Activated T-cell treated with anti-CD3 and anti-CD28 coated beads, Interleukin-2, amount 50 U/mL, for 4 hours (primary cell): ENCODE measurements around the gene OR14I1. TPM values are rescaled to one million over a fixed set of nuclear protein-coding genes. Genes with fewer than 3 reads are reported as not detected.

Source experiments
- total RNA-seq, 3 donors: library from RNA; stranded (reverse); gene quantifications; one replicate each; pipeline ENCODE4 v1.2.1, GENCODE V29; 2021

The OR14I1 gene
- total RNA-seq, 3 donors from 2014 or later = not detected

Other genes with a start within 250 kb of the OR14I1 start
- not detected for gene OR2T3, start 229.4 kb downstream of the OR14I1 start, total RNA-seq
- not detected for gene OR2T5, start 214.2 kb downstream of the OR14I1 start, total RNA-seq
- not detected for gene OR2G6, start 194.7 kb downstream of the OR14I1 start, total RNA-seq
- gene OR2T29, start 140.0 kb downstream of the OR14I1 start, total RNA-seq = not detected
- gene OR2T34, start 128.0 kb downstream of the OR14I1 start, total RNA-seq = not detected
- not detected for gene OR2T10, start 105.1 kb downstream of the OR14I1 start, total RNA-seq
- not detected for gene OR2T11, start 67.7 kb downstream of the OR14I1 start, total RNA-seq
- gene OR2T35, start 57.5 kb downstream of the OR14I1 start, total RNA-seq = not detected
- not detected for gene OR2T27, start 47.2 kb downstream of the OR14I1 start, total RNA-seq
- not detected for gene LYPD8, start 53.0 kb upstream of the OR14I1 start, total RNA-seq
- 10 to 100 TPM; 14.9 to 16.4 (median 16.1) TPM for gene SH3BP5L, start 123.1 kb upstream of the OR14I1 start, total RNA-seq
- gene ZNF672, start 135.5 kb upstream of the OR14I1 start, total RNA-seq = 10 to 100 TPM; 35.9 to 38.3 (median 37.2) TPM
- gene ZNF692, start 156.3 kb upstream of the OR14I1 start, total RNA-seq = 10 to 100 TPM; 59.8 to 72.6 (median 70.1) TPM
- gene PGBD2, start 203.5 kb upstream of the OR14I1 start, total RNA-seq = 1 to 10 TPM; 3.4 to 4.7 (median 4.0) TPM